NOMO-1 treated with DMSO at 0.1 percent for 48 hours (cell line): ENCODE measurements around the gene EIF2S3.

Source experiments
- DNase-seq: peaks from one replicate; lab custom pipeline; 2025; ENCODE audit not compliant: unreplicated experiment; lab: John Stamatoyannopoulos, UW

EIF2S3 gene

GRCh38 chrX:24125028-24125612 is 70.4 kb downstream of the EIF2S3 start:
- no peak for DNase-seq
